Stimulated activated CD4-positive, alpha-beta T cell treated with anti-CD3 and anti-CD28 coated beads, Interleukin-1b, Interleukin-23, amount 100 ng/mL, for 4 hours (primary cell): ENCODE data around the gene C10orf71.

ENCODE experiments used
- DNase-seq, 2 donors: peaks; one replicate each; pipeline ENCODE4 v3.0.0-alpha.2; 2020; ENCODE audit warnings: low read depth in 2 of 2

The C10orf71 gene

GRCh38 chr10:49313501-49314070, 14.6 kb downstream of the C10orf71 start:
- no peak for DNase-seq

- no peak for DNase-seq
These were observed 15.8 kb downstream of the C10orf71 start for GRCh38 chr10:49314806-49315205.

- no peak for DNase-seq
These were observed 19.1 kb downstream of the C10orf71 start for GRCh38 chr10:49318028-49318427.

GRCh38 chr10:49318755-49319154, 19.8 kb downstream of the C10orf71 start:
- DNase-seq, result no peak

GRCh38 chr10:49319206-49319605, 20.2 kb downstream of the C10orf71 start:
- no peak for DNase-seq

GRCh38 chr10:49320191-49320590, 21.2 kb downstream of the C10orf71 start:
- no peak for DNase-seq

GRCh38 chr10:49321021-49321420, 22.1 kb downstream of the C10orf71 start:
- no peak for DNase-seq

- no peak for DNase-seq
These were observed 23.6 kb downstream of the C10orf71 start for GRCh38 chr10:49322371-49323170.

- DNase-seq, result no peak
These were observed 24.4 kb downstream of the C10orf71 start for GRCh38 chr10:49323171-49323895.

- DNase-seq, result no peak
These were observed 24.9 kb downstream of the C10orf71 start for GRCh38 chr10:49323896-49324270.

- no peak for DNase-seq
These were observed 25.7 kb downstream of the C10orf71 start for GRCh38 chr10:49324711-49325110.

GRCh38 chr10:49325131-49325915, 26.4 kb downstream of the C10orf71 start:
- DNase-seq, result no peak

GRCh38 chr10:49325916-49326783, 27.2 kb downstream of the C10orf71 start:
- no peak for DNase-seq

GRCh38 chr10:49327036-49327813, 28.3 kb downstream of the C10orf71 start:
- no peak for DNase-seq

GRCh38 chr10:49328401-49329145, 29.6 kb downstream of the C10orf71 start:
- DNase-seq, result no peak

GRCh38 chr10:49329146-49329505, 30.2 kb downstream of the C10orf71 start:
- DNase-seq, result no peak

- no peak for DNase-seq
These were observed 31.2 kb downstream of the C10orf71 start for GRCh38 chr10:49330127-49330665.

GRCh38 chr10:49331431-49331830, 32.5 kb downstream of the C10orf71 start:
- no peak for DNase-seq

GRCh38 chr10:49332333-49332732, 33.4 kb downstream of the C10orf71 start:
- no peak for DNase-seq
